HG02943 (cell line): ENCODE measurements around the gene KLHL33.

Experiments
- ATAC-seq: cut with Tn5 transposase; IDR thresholded peaks from one replicate; pipeline ENCODE4 v1.9.1; 2021; ENCODE audit warnings: mild to moderate bottlenecking, low read depth, moderate library complexity; ENCODE audit not compliant: unreplicated experiment

The KLHL33 gene

GRCh38 chr14:20435582-20436362 is at the start of gene KLHL33:
Gene KLHL33, minus strand, starts transcription at chr14:20436166. Its CDS starts 355 bp downstream, at chr14:20435811.
- no peak for ATAC-seq

- no peak for ATAC-seq
Observed at GRCh38 chr14:20482382-20482781, 46.4 kb upstream of the KLHL33 start.

- ATAC-seq = no peak
Observed at GRCh38 chr14:20478894-20479293, 42.9 kb upstream of the KLHL33 start.

- no peak for ATAC-seq
Observed at GRCh38 chr14:20477211-20477876, 41.4 kb upstream of the KLHL33 start.

- ATAC-seq = no peak
Observed at GRCh38 chr14:20476776-20477175, 40.8 kb upstream of the KLHL33 start.

GRCh38 chr14:20472536-20473169 is 36.7 kb upstream of the KLHL33 start:
- ATAC-seq = no peak

- ATAC-seq = no peak
Observed at GRCh38 chr14:20470603-20470901, 34.6 kb upstream of the KLHL33 start.

GRCh38 chr14:20469890-20470602 is 34.1 kb upstream of the KLHL33 start:
- peak; percentile 34 for ATAC-seq

GRCh38 chr14:20469242-20469889 is 33.4 kb upstream of the KLHL33 start, which contains the start of gene PNP:
Gene PNP, plus strand, starts transcription at chr14:20469406. Its CDS starts 119 bp downstream, at chr14:20469525.
- peak; percentile 92 for ATAC-seq

- no peak for ATAC-seq
Observed at GRCh38 chr14:20468764-20469241, 32.8 kb upstream of the KLHL33 start.

GRCh38 chr14:20461225-20462141 is 25.5 kb upstream of the KLHL33 start, which contains the start of gene PIP4P1:
Gene PIP4P1, minus strand, starts transcription at chr14:20461434. Its CDS starts 109 bp downstream, at chr14:20461325.
- ATAC-seq = peak; percentile 94

GRCh38 chr14:20460458-20461224 is 24.7 kb upstream of the KLHL33 start:
- ATAC-seq = peak; percentile 8

GRCh38 chr14:20458031-20458789 is 22.2 kb upstream of the KLHL33 start:
- no peak for ATAC-seq

- no peak for ATAC-seq
Observed at GRCh38 chr14:20456971-20457370, 21.0 kb upstream of the KLHL33 start.

GRCh38 chr14:20455355-20456300 is 19.7 kb upstream of the KLHL33 start:
- ATAC-seq = peak; percentile 51

- peak; percentile 82 for ATAC-seq
Observed at GRCh38 chr14:20454516-20455354, 18.8 kb upstream of the KLHL33 start, which contains the start of the genes APEX1 and OSGEP. Gene APEX1, plus strand, starts transcription at chr14:20455226. Its CDS starts 420 bp downstream, at chr14:20455646. Gene OSGEP, minus strand, starts transcription at chr14:20454812. Its CDS starts 129 bp downstream, at chr14:20454683.
